MM.1S (cell line): ENCODE data around the gene EPHA3.

Source experiments
- EZH2 ChIP-seq: fragments of 300-600 bp; sonication (generic); optimal IDR thresholded peaks from 2 replicates; pipeline ENCODE3; 2017; ENCODE audit warnings: low read depth, mild to moderate bottlenecking, antibody characterized with exemption, low read length, mixed read lengths
- TF ChIP-seq, protein P1 (sequence below): fragments of 300-600 bp; sonication (generic); IDR thresholded peaks from 2 replicates; pipeline ENCODE4 v1.5.1; 2016; ENCODE audit warnings: antibody characterized with exemption, low read length, mixed read lengths

DNA sequence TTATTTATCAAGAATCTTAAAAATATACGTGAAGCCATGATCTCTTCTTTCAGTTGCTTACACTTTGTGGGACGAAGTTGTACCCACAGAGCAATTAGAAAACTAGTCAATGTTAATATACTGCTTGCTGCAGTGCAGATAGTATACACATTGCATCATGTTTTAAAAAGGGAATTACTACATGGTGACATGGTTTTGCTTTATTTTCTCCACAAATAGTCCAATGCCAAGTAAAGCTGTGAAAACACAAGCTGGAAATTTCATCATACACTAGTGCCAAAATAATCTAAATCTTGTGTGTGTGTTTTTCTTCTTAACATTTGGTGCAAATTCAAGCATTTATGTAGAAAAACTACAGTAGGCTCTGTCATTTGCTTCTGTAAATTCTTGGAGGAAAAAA, 233.0 kb downstream of the EPHA3 start:
- TF ChIP-seq, protein P1, sequence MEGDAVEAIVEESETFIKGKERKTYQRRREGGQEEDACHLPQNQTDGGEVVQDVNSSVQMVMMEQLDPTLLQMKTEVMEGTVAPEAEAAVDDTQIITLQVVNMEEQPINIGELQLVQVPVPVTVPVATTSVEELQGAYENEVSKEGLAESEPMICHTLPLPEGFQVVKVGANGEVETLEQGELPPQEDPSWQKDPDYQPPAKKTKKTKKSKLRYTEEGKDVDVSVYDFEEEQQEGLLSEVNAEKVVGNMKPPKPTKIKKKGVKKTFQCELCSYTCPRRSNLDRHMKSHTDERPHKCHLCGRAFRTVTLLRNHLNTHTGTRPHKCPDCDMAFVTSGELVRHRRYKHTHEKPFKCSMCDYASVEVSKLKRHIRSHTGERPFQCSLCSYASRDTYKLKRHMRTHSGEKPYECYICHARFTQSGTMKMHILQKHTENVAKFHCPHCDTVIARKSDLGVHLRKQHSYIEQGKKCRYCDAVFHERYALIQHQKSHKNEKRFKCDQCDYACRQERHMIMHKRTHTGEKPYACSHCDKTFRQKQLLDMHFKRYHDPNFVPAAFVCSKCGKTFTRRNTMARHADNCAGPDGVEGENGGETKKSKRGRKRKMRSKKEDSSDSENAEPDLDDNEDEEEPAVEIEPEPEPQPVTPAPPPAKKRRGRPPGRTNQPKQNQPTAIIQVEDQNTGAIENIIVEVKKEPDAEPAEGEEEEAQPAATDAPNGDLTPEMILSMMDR: no peak
- TF ChIP-seq EZH2: no peak
